Nephron progenitor cell (in vitro differentiated cells): ENCODE measurements around the gene MTCL1.

Experiments
- DNase-seq: peaks from one replicate; pipeline ENCODE4 v3.0.0; 2021
- H3K27ac Mint-ChIP-seq: 2 replicates; pipeline ENCODE4 v1.8.0; 2021; ENCODE audit warnings: mild to moderate bottlenecking, moderate library complexity, mixed read lengths
- H3K27me3 Mint-ChIP-seq: 2 replicates; pipeline ENCODE4 v1.8.0; 2021; ENCODE audit warnings: mild to moderate bottlenecking, low read depth, mixed read lengths; ENCODE audit not compliant: poor library complexity
- H3K36me3 Mint-ChIP-seq: 2 replicates; pipeline ENCODE4 v1.8.0; 2021; ENCODE audit warnings: low read depth, mixed read lengths
- H3K4me1 Mint-ChIP-seq: 2 replicates; pipeline ENCODE4 v1.8.0; 2021; ENCODE audit warnings: mixed read lengths
- H3K4me3 Mint-ChIP-seq: 2 replicates; pipeline ENCODE4 v1.8.0; 2021; ENCODE audit warnings: mild to moderate bottlenecking, moderate library complexity, mixed read lengths
- H3K9me3 Mint-ChIP-seq: 2 replicates; pipeline ENCODE4 v1.8.0; 2021; ENCODE audit warnings: mild to moderate bottlenecking, moderate library complexity, mixed read lengths
- TF ChIP-seq, protein P1 (sequence below): fragments of 200-600 bp; sonication (generic); IDR thresholded peaks from 2 replicates; pipeline ENCODE4 v1.5.0; 2021; ENCODE audit warnings: antibody characterized with exemption

The MTCL1 gene

GRCh38 chr18:8793445-8794155 is 88.2 kb downstream of the MTCL1 start:
- Mint-ChIP-seq H3K9me3 (no peaks in the 10 kb centered on the region), H3K27me3 (no peaks in the 10 kb centered on the region), H3K27ac (peak overlapping the region; percentile 27), H3K36me3 (peaks cover 5% of the 10 kb centered on the region), H3K4me1 (peaks cover 64% of the 10 kb centered on the region), H3K4me3 (no peak overlapping the region)
- TF ChIP-seq, protein P1, sequence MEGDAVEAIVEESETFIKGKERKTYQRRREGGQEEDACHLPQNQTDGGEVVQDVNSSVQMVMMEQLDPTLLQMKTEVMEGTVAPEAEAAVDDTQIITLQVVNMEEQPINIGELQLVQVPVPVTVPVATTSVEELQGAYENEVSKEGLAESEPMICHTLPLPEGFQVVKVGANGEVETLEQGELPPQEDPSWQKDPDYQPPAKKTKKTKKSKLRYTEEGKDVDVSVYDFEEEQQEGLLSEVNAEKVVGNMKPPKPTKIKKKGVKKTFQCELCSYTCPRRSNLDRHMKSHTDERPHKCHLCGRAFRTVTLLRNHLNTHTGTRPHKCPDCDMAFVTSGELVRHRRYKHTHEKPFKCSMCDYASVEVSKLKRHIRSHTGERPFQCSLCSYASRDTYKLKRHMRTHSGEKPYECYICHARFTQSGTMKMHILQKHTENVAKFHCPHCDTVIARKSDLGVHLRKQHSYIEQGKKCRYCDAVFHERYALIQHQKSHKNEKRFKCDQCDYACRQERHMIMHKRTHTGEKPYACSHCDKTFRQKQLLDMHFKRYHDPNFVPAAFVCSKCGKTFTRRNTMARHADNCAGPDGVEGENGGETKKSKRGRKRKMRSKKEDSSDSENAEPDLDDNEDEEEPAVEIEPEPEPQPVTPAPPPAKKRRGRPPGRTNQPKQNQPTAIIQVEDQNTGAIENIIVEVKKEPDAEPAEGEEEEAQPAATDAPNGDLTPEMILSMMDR = no peak
- no peak for DNase-seq

DNA sequence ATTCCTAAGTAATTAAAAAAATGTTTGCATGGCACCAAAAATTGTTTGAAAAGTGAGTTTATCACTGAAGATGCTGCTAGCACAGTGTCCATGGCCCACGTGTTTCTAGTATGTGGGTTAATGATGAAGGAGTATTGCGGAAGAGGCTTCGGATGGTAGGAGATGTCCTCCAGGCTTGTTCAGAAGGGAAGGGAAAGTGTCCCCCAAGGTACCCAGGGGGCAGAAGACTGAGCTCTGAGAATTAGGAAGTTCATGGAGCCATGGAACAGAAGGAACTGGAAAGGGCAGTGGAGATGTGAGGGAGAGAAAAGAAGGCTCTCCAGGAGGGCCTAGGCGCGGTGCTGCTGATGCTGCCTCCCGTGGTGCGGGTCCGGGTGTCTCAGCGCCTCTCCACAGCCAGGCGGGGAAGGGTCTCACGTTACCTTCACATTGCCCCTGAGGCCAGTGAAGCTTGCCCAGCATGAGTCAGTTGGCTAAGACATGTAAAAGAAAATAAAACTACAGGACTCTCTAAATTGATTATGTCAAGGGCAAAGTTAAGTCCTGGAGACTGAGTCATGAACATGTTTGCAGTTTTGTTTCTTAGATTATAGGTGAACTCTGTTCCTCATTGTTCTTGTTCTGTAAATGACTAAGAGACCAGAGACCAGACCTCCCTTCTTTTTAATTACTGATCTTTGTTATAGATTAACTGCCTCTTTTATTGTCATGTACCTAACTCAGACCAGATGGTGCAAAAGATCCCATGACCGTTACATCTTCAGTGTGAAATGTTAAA is 89.0 kb downstream of the MTCL1 start:
- peak; percentile 24 for DNase-seq
- H3K4me1 Mint-ChIP-seq = peaks cover 56% of the 10 kb centered on the region
- TF ChIP-seq, protein P1 = no peak
- H3K4me3 Mint-ChIP-seq = no peak overlapping the region
- no peaks in the 10 kb centered on the region for H3K9me3 Mint-ChIP-seq
- peaks cover 5% of the 10 kb centered on the region for H3K36me3 Mint-ChIP-seq
- peak overlapping the region; percentile 80 for H3K27ac Mint-ChIP-seq
- no peaks in the 10 kb centered on the region for H3K27me3 Mint-ChIP-seq

GRCh38 chr18:8794934-8795280 is 89.6 kb downstream of the MTCL1 start:
- TF ChIP-seq, protein P1 = no peak
- Mint-ChIP-seq H3K4me1 (peaks cover 57% of the 10 kb centered on the region), H3K27me3 (no peaks in the 10 kb centered on the region), H3K36me3 (peaks cover 5% of the 10 kb centered on the region), H3K27ac (peak overlapping the region; percentile 80), H3K4me3 (no peak overlapping the region), H3K9me3 (no peaks in the 10 kb centered on the region)
- no peak for DNase-seq

- TF ChIP-seq, protein P1 = no peak
- no peak for DNase-seq
- no peak overlapping the region for H3K27ac Mint-ChIP-seq
- H3K4me3 Mint-ChIP-seq = no peak overlapping the region
- no peaks in the 10 kb centered on the region for H3K9me3 Mint-ChIP-seq
- no peaks in the 10 kb centered on the region for H3K27me3 Mint-ChIP-seq
- peaks cover 5% of the 10 kb centered on the region for H3K36me3 Mint-ChIP-seq
- peaks cover 63% of the 10 kb centered on the region for H3K4me1 Mint-ChIP-seq
Measured at GRCh38 chr18:8795586-8796325, 90.4 kb downstream of the MTCL1 start.

- Mint-ChIP-seq H3K4me3 (no peak overlapping the region), H3K36me3 (peaks cover 5% of the 10 kb centered on the region), H3K27me3 (no peaks in the 10 kb centered on the region), H3K9me3 (no peaks in the 10 kb centered on the region), H3K27ac (no peak overlapping the region), H3K4me1 (peaks cover 61% of the 10 kb centered on the region)
- TF ChIP-seq, protein P1 = no peak
- no peak for DNase-seq
Measured at GRCh38 chr18:8797206-8797605, 91.8 kb downstream of the MTCL1 start.
